ENCODE results near the gene CDK5RAP1.
"Not testable (repeated sequence)": the region's sequence is repeated elsewhere in the genome, so short reads cannot be mapped to it uniquely, and the experiment has no call there.

Gene CDK5RAP1

GRCh38 chr20:33401184-33401920, at the start of gene CDK5RAP1:
TSS of gene CDK5RAP1 (minus strand) at chr20:33401519. CDS start at chr20:33397064, 4,455 bp downstream.
- DNase-seq (ENCODE audit: low read depth in 2 of 2): peak; percentile 73 to 80

GRCh38 chr20:33450867-33451266, 49.5 kb upstream of the CDK5RAP1 start:
- DNase-seq (ENCODE audit: low read depth in 2 of 2): no peak

- DNase-seq (ENCODE audit: low read depth in 2 of 2): no peak
Observed at GRCh38 chr20:33445881-33446625, 44.7 kb upstream of the CDK5RAP1 start.

- DNase-seq (ENCODE audit: low read depth in 2 of 2): peak in 1 of 2 donors; percentile 20
Observed at GRCh38 chr20:33444797-33445560, 43.7 kb upstream of the CDK5RAP1 start.

- DNase-seq (ENCODE audit: low read depth in 2 of 2): peak; percentile 87 to 92
Observed at GRCh38 chr20:33443512-33444239, 42.4 kb upstream of the CDK5RAP1 start, which contains the start of gene SNTA1. TSS of gene SNTA1 (minus strand) at chr20:33443763. CDS start at chr20:33443620, 143 bp downstream.

- no peak for DNase-seq (ENCODE audit: low read depth in 2 of 2)
Observed at GRCh38 chr20:33443006-33443511, 41.7 kb upstream of the CDK5RAP1 start.

GRCh38 chr20:33442136-33443005, 41.1 kb upstream of the CDK5RAP1 start:
- no peak for DNase-seq (ENCODE audit: low read depth in 2 of 2)

- DNase-seq (ENCODE audit: low read depth in 2 of 2): no peak
Observed at GRCh38 chr20:33441142-33441955, 40.0 kb upstream of the CDK5RAP1 start.

- DNase-seq (ENCODE audit: low read depth in 2 of 2): not testable (repeated sequence)
Observed at GRCh38 chr20:33440562-33440961, 39.2 kb upstream of the CDK5RAP1 start.

GRCh38 chr20:33438481-33438880, 37.2 kb upstream of the CDK5RAP1 start:
- DNase-seq (ENCODE audit: low read depth in 2 of 2): no peak

- no peak for DNase-seq (ENCODE audit: low read depth in 2 of 2)
Observed at GRCh38 chr20:33437141-33437911, 36.0 kb upstream of the CDK5RAP1 start.

GRCh38 chr20:33434434-33434833, 33.1 kb upstream of the CDK5RAP1 start:
- no peak for DNase-seq (ENCODE audit: low read depth in 2 of 2)

- no peak for DNase-seq (ENCODE audit: low read depth in 2 of 2)
Observed at GRCh38 chr20:33433465-33434234, 32.3 kb upstream of the CDK5RAP1 start.

- no peak for DNase-seq (ENCODE audit: low read depth in 2 of 2)
Observed at GRCh38 chr20:33431797-33432381, 30.6 kb upstream of the CDK5RAP1 start.

- DNase-seq (ENCODE audit: low read depth in 2 of 2): not testable (repeated sequence)
Observed at GRCh38 chr20:33423875-33424274, 22.6 kb upstream of the CDK5RAP1 start.

- DNase-seq (ENCODE audit: low read depth in 2 of 2): no peak
Observed at GRCh38 chr20:33423141-33423834, 22.0 kb upstream of the CDK5RAP1 start.
